ENCODE measurements around the gene LRRN1.

- TF ChIP-seq EZH2phosphoT487 (IDR thresholded peaks at IDR 0.05; ENCODE audit: low read length) (no peak), CTCF (IDR thresholded peaks at IDR 0.05; ENCODE audit: low read length) (no peak), EZH2 (optimal IDR thresholded peaks at IDR 0.05; ENCODE audit: low read depth, low read length) (no peak)
Measured at GRCh38 chr3:3827111-3827510, 27.9 kb downstream of the LRRN1 start.

All from MM.1S (cell line).